Right lobe of liver (tissue), 6 donors: Measurements from ENCODE around the gene AHNAK2. TPM values are rescaled to one million over a fixed set of nuclear protein-coding genes. Genes with fewer than 3 reads are reported as not detected.
"Not testable (repeated sequence)": the region's sequence is repeated elsewhere in the genome, so short reads cannot be mapped to it uniquely, and the experiment has no call there.

ENCODE experiments used
- ATAC-seq, 4 donors: fragments of 200-7000 bp; cut with Tn5 transposase; one replicate each; pipeline ENCODE4 v1.9.1; 2020; ENCODE audit warnings: mild to moderate bottlenecking in 4 of 4, moderate library complexity in 4 of 4
- DNase-seq, 3 donors: peaks; one replicate each; pipeline ENCODE4 v3.0.0-alpha.2; 2020
- H3K27ac ChIP-seq, 3 donors: fragments of 200-600 bp; one replicate each; pipeline ENCODE4 v1.8.0; 2022
- H3K27me3 ChIP-seq, 2 donors: fragments of 200-600 bp; one replicate each; pipeline ENCODE4 v1.8.0; 2022
- H3K36me3 ChIP-seq, 4 donors: fragments of 200-600 bp; sonication (generic) in 1 of 4; one replicate each; pipeline versions ENCODE4 v1.5.1 to v1.8.0; 2017 to 2022; ENCODE audit warnings: control low read depth in 1 of 4
- H3K4me1 ChIP-seq, 4 donors: fragments of 200-600 bp; sonication (generic) in 1 of 4; one replicate each; pipeline versions ENCODE4 v1.5.1 to v1.8.0; 2017 to 2022; ENCODE audit warnings: control low read depth in 1 of 4
- H3K4me3 ChIP-seq, 3 donors: fragments of 200-600 bp; one replicate each; pipeline ENCODE4 v1.8.0; 2022
- H3K9me3 ChIP-seq, 4 donors: fragments of 200-600 bp; sonication (generic) in 1 of 4; one replicate each; pipeline versions ENCODE4 v1.5.1 to v1.8.0; 2017 to 2022; ENCODE audit warnings: control low read depth in 1 of 4
- CTCF ChIP-seq, 4 donors: fragments of 200-600 bp in 3 of 4; fragments of 450-650 bp in 1 of 4; IDR thresholded peaks; one replicate each; pipeline versions ENCODE4 v1.5.1 to v1.8.0; 2016 to 2022; ENCODE audit warnings: antibody characterized with exemption in 4 of 4, mild to moderate bottlenecking in 2 of 4
- POLR2A ChIP-seq: fragments of 450-650 bp; IDR thresholded peaks from one replicate; pipeline ENCODE4 v1.6.1; 2017; ENCODE audit warnings: antibody characterized with exemption, mild to moderate bottlenecking
- WGBS: methylation state at CpG from one replicate; pipeline ENCODE4 v1.1.6; 2018; ENCODE audit warnings: low coverage, low lambda C conversion rate; ENCODE audit not compliant: insufficient coverage; ENCODE audit errors: missing lambda C conversion rate; 5-methylcytosine and 5-hydroxymethylcytosine counted together
- intact Hi-C, 2 donors: fragments of 100-400 bp; cut with DNase I; formaldehyde crosslinking; loops; one replicate each; pipeline versions ENCODE4 v1.11.2 to v1.14.1; 2022
- total RNA-seq, 6 experiments: library from RNA; depleted of rRNA in 2 of 6; stranded (reverse); fragments of >200 nt in 2 of 6; fragmentation: NEBNext Ultra II Directional in 3 of 6; extraction: Animal tissue kit (Norgen Biotek cat#: 25700) in 3 of 6; gene quantifications; one replicate each; pipeline versions ENCODE4 v1.1.0 to v1.2.4, GENCODE V29; 2016 to 2023
- donor health status: DM: no; HTN: yes; CAD: no.
- donor health status: DM: no; HTN: no; CAD: no.
- donor health status: DM: no; HTN: no; CAD: no.
- donor health status: DM: no; HTN: yes; CAD: no.
- donor health status: DM: no; HTN: yes; CAD: no.

Gene AHNAK2
- total RNA-seq, 6 experiments from 2014 or later = 2.1 to 12.2 (median 4.6) TPM

- WGBS = 67% methylated on average over 3 of the region's 3 CpGs
- H3K27me3 ChIP-seq = no peaks in the 10 kb centered on the region
- H3K4me1 ChIP-seq = no peaks in the 10 kb centered on the region
- no peak for DNase-seq
- H3K27ac ChIP-seq = no peak overlapping the region
- H3K36me3 ChIP-seq = no peaks in the 10 kb centered on the region
- ATAC-seq = no peak
- TF ChIP-seq POLR2A = no peak
- TF ChIP-seq CTCF (IDR thresholded peaks at IDR 0.05) = no peak
- intact Hi-C loops = no loop called here
- no peaks in the 10 kb centered on the region for H3K9me3 ChIP-seq
- no peak overlapping the region for H3K4me3 ChIP-seq
Observed at GRCh38 chr14:104912053-104912452, 66.1 kb downstream of the AHNAK2 start.

GRCh38 chr14:104908303-104908702, 69.9 kb downstream of the AHNAK2 start:
- DNase-seq (no peak), ATAC-seq (no peak)
- TF ChIP-seq POLR2A = no peak
- no peak for TF ChIP-seq CTCF (IDR thresholded peaks at IDR 0.05)
- Histone ChIP-seq H3K4me3 (no peak overlapping the region), H3K9me3 (no peaks in the 10 kb centered on the region), H3K27ac (no peak overlapping the region), H3K27me3 (no peaks in the 10 kb centered on the region), H3K4me1 (no peaks in the 10 kb centered on the region), H3K36me3 (no peaks in the 10 kb centered on the region)
- WGBS = 0% methylated on average over 1 of the region's 1 CpG
- intact Hi-C loops = no loop called here

GRCh38 chr14:104905579-104905933, 72.6 kb downstream of the AHNAK2 start:
- H3K4me3 ChIP-seq, H3K27me3 ChIP-seq, H3K9me3 ChIP-seq, H3K27ac ChIP-seq, H3K4me1 ChIP-seq, DNase-seq, ATAC-seq, intact Hi-C loops, H3K36me3 ChIP-seq: not testable (repeated sequence)
- WGBS = 73% methylated on average over 8 of the region's 28 CpGs

- intact Hi-C loops, H3K36me3 ChIP-seq, H3K4me3 ChIP-seq, ATAC-seq, H3K4me1 ChIP-seq, H3K9me3 ChIP-seq, H3K27ac ChIP-seq, DNase-seq, H3K27me3 ChIP-seq: not testable (repeated sequence)
- WGBS = 75% methylated on average over 17 of the region's 38 CpGs
Observed at GRCh38 chr14:104904650-104905578, 73.3 kb downstream of the AHNAK2 start.

- DNase-seq = no peak
- TF ChIP-seq CTCF (IDR thresholded peaks at IDR 0.05) (no peak), POLR2A (no peak)
- no peak for ATAC-seq
- no peak overlapping the region for H3K27ac ChIP-seq
- WGBS = 78% methylated on average over 7 of the region's 7 CpGs
- no peaks in the 10 kb centered on the region for H3K36me3 ChIP-seq
- no peak overlapping the region for H3K4me3 ChIP-seq
- no peaks in the 10 kb centered on the region for H3K4me1 ChIP-seq
- intact Hi-C loops = no loop called here
- no peaks in the 10 kb centered on the region for H3K27me3 ChIP-seq
- no peaks in the 10 kb centered on the region for H3K9me3 ChIP-seq
Observed at GRCh38 chr14:104903990-104904389, 74.2 kb downstream of the AHNAK2 start.
